Hematopoietic multipotent progenitor cell treated with erythropoietin and hydrocortisone succinate and interleukin-3 and kit ligand, for 6 days (in vitro differentiated cells): ENCODE results near the gene ACP4.
"Not testable (repeated sequence)": the region's sequence is repeated elsewhere in the genome, so short reads cannot be mapped to it uniquely, and the experiment has no call there.

Experiments
- DNase-seq: peaks from one replicate; pipeline ENCODE4 v3.0.0-alpha.2; 2015

Gene ACP4

DNA sequence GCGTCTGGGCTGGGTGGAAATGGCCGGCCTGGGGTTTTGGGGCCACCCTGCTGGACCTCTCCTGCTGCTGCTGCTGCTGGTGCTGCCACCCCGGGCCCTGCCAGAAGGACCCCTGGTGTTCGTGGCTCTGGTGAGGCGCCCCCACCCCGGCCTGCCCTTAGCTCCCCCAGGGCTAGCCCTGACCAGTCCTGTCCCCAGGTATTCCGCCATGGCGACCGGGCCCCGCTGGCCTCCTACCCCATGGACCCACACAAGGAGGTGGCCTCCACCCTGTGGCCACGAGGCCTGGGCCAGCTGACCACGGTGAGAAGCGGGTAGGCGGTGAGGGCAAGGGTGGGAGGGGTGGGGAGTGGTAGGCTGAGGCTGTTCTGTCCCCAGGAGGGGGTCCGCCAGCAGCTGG is at the start of gene ACP4:
Gene ACP4, plus strand, starts transcription at position 20 of the 400 bp plus-strand sequence. Its CDS starts 0 bp downstream, at position 20.
- DNase-seq, result no peak

GRCh38 chr19:50741179-50741933 is 48.9 kb upstream of the ACP4 start:
- DNase-seq, result peak; percentile 40

- DNase-seq, result no peak
Observed at GRCh38 chr19:50743537-50743936, 46.7 kb upstream of the ACP4 start.

DNA sequence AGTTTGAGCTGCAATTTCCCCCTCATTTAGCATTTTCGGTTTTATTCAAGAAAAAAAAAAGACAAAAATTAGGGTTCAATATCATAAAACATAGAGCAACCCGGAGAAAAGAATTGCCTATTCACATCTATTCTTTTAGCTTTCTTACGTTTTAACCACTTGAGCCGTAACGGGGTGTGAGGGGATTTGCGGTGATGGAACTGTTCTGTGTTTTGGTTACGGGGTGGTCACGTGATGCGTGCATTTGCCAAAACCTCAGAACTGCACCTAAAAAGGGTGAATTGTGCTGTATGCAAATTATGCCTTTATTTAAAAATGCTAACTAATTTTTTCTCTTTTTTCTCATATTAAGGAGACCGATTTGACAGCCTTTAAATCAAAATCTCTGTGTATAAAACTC is 45.0 kb upstream of the ACP4 start:
- DNase-seq, result no peak

- not testable (repeated sequence) for DNase-seq
Observed at GRCh38 chr19:50747141-50747540, 43.1 kb upstream of the ACP4 start.

DNA sequence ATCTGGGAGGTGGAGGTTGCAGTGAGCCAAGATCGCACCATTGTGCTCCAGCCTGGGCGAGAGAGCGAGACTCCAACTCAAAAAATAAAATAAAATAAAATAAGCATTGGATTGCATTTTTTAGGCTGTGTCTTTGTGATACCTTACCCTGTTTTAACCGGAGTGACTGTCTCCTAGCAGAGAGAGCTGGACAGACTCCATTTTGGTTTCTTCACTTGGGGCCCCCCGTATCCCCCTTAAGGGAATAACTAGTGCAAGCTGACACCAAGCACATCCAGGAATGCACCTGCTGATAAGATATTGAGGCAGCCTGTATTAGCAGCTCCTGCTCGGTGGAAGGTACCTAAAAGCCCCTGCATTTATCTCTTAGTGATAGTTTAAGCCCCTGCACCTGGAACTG is 40.7 kb upstream of the ACP4 start:
- no peak for DNase-seq

- no peak for DNase-seq
Observed at GRCh38 chr19:50750010-50750409, 40.2 kb upstream of the ACP4 start.

GRCh38 chr19:50753879-50754278 is 36.3 kb upstream of the ACP4 start:
- no peak for DNase-seq

DNA sequence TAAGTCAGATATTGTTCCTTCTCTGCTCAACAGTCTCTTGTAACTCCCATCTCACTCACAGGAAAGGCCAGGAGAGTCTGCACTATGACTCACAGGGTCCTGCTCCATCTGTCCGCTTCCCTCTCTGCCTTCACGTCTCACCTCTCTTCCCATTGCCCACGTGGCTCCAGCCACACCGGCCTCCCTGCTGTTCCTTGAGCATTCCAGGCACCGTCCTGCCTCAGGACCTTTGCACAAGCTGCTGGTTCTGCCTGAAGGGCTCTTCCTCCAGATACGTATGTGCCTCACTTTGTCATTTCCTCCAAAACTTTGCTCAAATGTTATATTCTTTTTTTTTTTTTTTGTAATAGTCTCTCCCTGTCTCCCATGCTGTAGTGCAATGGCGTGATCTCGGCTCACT is 34.0 kb upstream of the ACP4 start:
- DNase-seq, result not testable (repeated sequence)

DNA sequence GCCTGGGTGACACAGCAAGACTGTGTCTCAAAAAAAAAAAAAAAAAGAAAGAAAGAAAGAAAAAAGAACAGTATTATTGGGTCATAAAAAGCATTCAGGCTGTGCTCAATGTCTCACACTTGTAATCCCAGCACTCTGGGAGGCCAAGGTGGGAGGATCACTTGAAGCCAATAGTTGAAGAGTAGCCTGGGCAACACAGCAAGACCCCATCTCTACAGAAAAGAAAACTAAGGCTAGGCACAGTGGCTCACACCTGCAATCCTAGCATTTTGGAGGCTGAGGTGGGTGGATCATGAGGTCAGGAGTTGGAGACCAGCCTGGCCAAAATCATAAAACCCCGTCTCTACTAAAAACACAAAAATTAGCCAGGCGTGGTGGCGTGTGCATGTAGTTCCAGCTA is 32.6 kb upstream of the ACP4 start:
- not testable (repeated sequence) for DNase-seq

DNA sequence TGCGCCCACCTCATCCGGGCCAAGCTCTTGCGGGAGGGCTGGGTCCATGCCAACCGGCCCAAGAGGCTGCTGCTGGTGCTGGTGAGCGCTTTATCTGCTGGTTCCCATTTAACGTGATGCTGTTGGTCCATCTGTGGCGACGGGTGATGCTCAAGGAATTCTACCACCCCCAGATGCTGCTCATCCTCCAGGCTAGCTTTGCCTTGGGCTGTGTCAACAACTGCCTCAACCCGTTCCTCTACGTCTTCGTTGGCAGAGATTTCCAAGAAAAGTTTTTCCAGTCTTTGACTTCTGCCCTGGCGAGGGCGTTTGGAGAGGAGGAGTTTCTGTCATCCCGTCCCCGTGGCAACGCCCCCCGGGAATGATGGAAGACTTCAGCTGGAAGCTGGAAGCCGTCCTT is 31.1 kb upstream of the ACP4 start:
- not testable (repeated sequence) for DNase-seq

GRCh38 chr19:50759886-50760285 is 30.3 kb upstream of the ACP4 start:
- DNase-seq, result peak; percentile 69

GRCh38 chr19:50761501-50761900 is 28.7 kb upstream of the ACP4 start:
- not testable (repeated sequence) for DNase-seq

GRCh38 chr19:50763521-50763920 is 26.7 kb upstream of the ACP4 start:
- not testable (repeated sequence) for DNase-seq

DNA sequence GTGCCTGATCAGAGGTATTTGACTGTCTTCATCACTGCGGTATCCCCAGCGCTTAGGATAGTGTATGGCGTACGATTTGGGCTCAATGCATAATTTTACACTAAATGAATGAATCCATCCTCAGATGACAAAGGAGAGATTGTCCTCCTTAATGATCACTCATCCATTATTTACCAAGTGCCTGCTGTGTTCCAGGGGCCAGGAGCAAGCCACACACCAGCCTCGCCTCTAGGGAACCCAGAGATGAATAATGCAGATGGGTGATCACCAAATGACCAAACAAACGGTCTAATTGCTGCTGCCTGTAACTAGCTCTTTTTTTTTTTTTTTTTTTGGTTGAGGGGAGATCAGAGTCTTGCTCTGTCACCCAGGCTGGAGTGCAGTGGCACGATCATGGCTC is 25.8 kb upstream of the ACP4 start:
- no peak for DNase-seq

GRCh38 chr19:50766746-50767145 is 23.5 kb upstream of the ACP4 start:
- not testable (repeated sequence) for DNase-seq

GRCh38 chr19:50767263-50767662 is 23.0 kb upstream of the ACP4 start:
- not testable (repeated sequence) for DNase-seq

GRCh38 chr19:50768277-50768676 is 21.9 kb upstream of the ACP4 start:
- peak; percentile 32 for DNase-seq

DNA sequence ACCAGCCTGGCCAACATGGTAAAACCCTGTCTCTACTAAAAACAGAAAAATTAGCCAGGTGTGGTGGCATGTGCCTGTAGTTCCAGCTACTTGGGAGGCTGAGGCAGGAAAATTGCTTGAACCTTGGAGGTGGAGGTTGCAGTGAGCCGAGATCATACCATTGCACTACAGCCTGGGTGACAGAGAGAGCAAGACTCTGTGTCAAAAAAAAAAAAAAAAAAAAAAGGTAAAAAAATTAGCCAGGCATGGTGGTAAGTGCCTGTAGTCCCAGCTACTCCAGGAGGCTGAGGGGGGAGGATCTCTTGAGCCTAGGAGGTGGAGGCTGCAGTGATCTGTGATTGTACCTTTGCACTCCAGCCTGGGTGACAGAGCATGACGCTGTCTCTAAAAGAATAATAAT is 20.1 kb upstream of the ACP4 start, which contains the start of gene GPR32:
Gene GPR32, plus strand, starts transcription at position 301 of the 400 bp plus-strand sequence. CDS start 137 bp downstream, outside the sequence.
- DNase-seq, result not testable (repeated sequence)

- no peak for DNase-seq
Observed at GRCh38 chr19:50770888-50771287, 19.3 kb upstream of the ACP4 start.

DNA sequence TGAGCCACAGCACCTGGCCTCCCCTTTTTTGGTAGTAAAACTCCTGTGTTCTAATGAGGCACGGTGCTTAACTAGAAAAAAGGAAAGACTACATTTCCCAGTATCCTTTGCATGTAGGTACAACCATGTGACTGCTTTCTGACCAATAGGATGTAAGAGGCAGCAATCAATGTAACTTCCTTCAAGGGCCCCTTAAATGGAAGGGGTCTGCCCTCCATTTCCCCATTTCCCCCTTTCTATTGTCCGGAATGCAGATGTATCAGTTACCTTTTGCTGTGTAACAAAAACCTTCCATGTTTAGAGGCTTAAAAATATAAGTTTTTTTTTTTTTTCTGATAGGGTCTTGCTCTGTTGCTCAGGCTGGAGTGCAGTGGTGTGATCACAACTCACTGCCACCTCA is 17.7 kb upstream of the ACP4 start:
- DNase-seq, result peak; percentile 58

DNA sequence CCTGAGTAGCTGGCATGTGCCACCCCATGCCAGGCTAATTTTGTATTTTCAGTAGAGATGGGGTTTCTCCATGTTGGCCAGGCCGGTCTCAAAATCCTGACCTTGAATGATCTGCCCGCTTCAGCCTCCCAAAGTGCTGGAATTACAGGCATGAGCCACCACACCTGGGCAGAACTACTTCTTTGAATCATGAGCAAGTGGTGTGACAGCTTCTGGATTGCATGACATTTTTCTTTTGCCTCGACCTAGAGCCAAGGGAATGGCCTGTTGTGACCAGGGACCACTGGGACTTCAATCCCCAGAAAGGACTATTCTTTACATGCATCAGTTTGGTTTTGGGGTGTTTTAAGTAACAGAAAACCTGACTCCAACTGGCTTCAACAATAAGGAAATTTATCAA is 17.3 kb upstream of the ACP4 start:
- not testable (repeated sequence) for DNase-seq

GRCh38 chr19:50773454-50773853 is 16.8 kb upstream of the ACP4 start:
- DNase-seq, result not testable (repeated sequence)

- DNase-seq, result no peak
Observed at GRCh38 chr19:50776131-50776530, 14.1 kb upstream of the ACP4 start.

DNA sequence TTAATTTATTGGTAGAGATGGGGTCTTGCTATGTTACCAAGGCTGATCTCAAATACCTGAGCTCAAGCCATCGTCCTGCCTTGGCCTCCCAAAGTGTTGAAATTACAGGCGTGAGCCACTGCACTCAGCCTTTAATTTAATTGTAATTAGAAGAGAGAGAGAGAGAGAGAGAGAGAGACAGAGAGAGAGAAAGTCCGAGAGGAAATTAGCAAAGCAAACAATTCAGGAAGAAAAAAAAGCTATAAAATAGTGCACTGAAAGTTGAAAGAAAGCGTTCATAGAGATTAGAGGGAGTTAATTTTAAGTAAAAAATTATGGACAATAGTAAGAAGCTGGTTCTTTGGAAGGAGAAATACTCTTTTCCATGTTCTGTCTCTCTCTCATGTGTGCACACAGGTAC is 13.0 kb upstream of the ACP4 start:
- no peak for DNase-seq
